ENCODE measurements around the gene ENO1.
"Not testable (repeated sequence)": the region's sequence is repeated elsewhere in the genome, so short reads cannot be mapped to it uniquely, and the experiment has no call there.

DNA sequence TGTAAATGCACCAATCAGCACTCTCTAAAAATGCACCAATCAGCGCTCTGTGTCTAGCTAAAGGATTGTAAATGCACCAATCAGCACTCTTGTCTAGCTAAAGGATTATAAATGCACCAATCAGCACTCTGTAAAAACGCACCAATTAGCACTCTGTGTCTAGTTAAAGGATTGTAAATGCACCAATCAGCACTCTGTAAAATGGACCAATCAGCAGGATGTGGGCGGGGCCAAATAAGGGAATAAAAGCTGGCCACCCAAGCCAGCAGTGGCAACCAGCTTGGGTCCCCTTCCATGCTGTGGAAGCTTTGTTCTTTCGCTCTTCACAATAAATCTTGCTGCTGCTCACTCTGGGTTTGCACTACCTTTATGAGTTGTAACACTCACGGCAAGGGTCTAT, 19.9 kb upstream of the ENO1 start:
- TF ChIP-seq POLR2A, POU2F2, POLR2AphosphoS5 (IDR thresholded peaks at IDR 0.05; ENCODE audit: low read depth, low read length): not testable (repeated sequence)
